22Rv1 (cell line): ENCODE data around the gene CERK.

Experiments used
- CTCF ChIP-seq: fragments of 450-650 bp; IDR thresholded peaks from 2 replicates; pipeline ENCODE4 v1.5.1; 2017; ENCODE audit warnings: mild to moderate bottlenecking
- ZFX ChIP-seq: fragments of 450-650 bp; IDR thresholded peaks from 2 replicates; pipeline ENCODE4 v1.6.1; 2017; ENCODE audit warnings: antibody characterized with exemption, borderline replicate concordance

GRCh38 chr22:46739094-46739870 lies 1.2 kb upstream of the CERK start:
- TF ChIP-seq CTCF (peak; percentile 59), ZFX (no peak)
